Activated CD4-positive, alpha-beta T cell treated with anti-CD3 and anti-CD28 coated beads for 24 hours (primary cell): ENCODE results near the gene IL25.
"Not testable (repeated sequence)": the region's sequence is repeated elsewhere in the genome, so short reads cannot be mapped to it uniquely, and the experiment has no call there.

Source experiments
- DNase-seq, 2 donors: peaks; one replicate each; pipeline ENCODE4 v3.0.0-alpha.2; 2020; ENCODE audit warnings: low read depth in 2 of 2

IL25 gene

DNA sequence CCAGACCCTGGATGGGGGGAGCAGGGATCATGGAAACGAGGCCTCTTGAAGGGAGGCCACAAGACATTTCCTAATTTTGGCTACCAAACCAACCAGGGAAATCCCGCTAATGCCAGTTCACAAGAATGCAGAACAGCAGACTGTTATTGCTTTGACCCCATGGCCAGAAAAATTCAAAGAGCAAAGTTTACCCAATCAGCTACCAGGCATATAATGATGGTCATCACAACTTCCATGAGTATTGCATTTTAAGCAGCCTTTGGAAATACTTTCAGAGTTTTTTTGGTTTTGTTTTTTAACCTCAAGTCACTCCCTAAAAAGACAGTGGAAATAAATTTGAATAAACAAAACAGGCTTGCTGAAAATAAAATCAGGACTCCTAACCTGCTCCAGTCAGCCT is at the start of gene IL25:
Gene IL25, plus strand, starts transcription at position 301 of the 400 bp plus-strand sequence.
- no peak for DNase-seq

GRCh38 chr14:23323838-23324454 is 48.7 kb upstream of the IL25 start:
- no peak for DNase-seq

GRCh38 chr14:23324455-23324846 is 48.2 kb upstream of the IL25 start:
- DNase-seq = no peak

GRCh38 chr14:23324993-23325392 is 47.6 kb upstream of the IL25 start:
- no peak for DNase-seq

DNA sequence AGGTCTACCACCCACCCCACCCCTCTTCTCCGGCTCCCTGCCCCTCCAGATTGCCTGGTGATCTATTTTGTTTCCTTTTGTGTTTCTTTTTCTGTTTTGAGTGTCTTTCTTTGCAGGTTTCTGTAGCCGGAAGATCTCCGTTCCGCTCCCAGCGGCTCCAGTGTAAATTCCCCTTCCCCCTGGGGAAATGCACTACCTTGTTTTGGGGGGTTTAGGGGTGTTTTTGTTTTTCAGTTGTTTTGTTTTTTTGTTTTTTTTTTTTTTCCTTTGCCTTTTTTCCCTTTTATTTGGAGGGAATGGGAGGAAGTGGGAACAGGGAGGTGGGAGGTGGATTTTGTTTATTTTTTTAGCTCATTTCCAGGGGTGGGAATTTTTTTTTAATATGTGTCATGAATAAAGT is 46.9 kb upstream of the IL25 start:
- DNase-seq = not testable (repeated sequence)

- DNase-seq = no peak
Measured at GRCh38 chr14:23326491-23327332, 45.9 kb upstream of the IL25 start.

GRCh38 chr14:23327947-23328744 is 44.5 kb upstream of the IL25 start:
- peak; percentile 48 to 52 for DNase-seq

GRCh38 chr14:23335623-23336022 is 37.0 kb upstream of the IL25 start:
- DNase-seq = no peak

- no peak for DNase-seq
Measured at GRCh38 chr14:23339506-23340268, 32.9 kb upstream of the IL25 start.

DNA sequence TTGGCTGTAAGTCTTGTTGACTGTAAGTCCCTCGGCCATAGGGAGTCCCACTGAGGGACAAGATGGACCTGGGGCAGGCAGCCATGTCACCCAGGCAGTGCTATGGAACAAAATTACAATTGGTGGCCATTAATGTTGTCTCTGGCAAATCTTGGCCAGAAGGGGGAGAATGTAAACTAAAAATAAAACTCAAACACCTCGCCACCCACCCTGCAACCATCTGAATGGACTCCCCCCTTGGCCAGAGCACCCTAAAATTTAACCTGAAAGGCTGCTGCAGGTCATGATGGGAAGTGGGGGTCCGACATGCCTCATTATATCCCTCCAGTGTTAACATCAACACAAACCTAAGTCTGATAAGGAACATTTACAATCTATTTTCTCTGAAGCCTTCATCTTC is 28.1 kb upstream of the IL25 start:
- no peak for DNase-seq

GRCh38 chr14:23345987-23346692 is 26.5 kb upstream of the IL25 start:
- no peak for DNase-seq

DNA sequence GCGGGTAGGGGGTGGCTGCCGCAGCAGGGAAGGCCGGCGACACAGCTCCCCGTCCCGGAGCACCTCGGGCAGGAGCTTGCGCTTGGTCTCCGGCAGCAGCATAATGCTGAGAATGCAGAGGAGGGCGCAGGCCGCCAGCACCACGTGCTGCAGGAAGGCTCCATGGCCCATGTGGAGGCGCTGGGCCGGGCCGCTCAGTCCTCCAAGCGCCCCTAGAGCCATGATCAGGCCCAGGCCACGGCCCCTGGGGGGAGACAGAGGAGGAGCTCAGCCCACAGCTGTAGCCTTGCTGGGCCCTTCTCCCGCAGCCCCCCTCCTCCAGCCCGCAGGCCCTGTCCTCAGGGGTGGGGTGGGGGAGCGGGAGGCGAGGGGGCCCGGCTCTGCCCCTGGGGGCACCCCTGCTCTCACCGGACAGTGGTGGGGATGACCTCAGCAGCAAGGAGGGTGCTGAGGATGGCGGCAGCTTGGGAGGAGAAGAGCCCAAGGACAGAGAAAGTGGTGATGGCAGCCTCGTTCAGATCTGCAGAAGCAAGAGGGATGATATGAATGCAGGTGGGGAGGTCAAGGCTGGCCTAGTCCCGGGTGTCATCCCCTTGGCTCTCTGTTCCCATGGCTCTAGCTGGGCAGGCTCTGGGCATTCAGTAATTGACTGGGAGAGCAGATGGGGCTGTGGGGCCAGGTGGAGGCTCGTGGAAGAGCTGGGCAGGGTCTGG is 25.8 kb upstream of the IL25 start:
- DNase-seq = no peak

- DNase-seq = no peak
Measured at GRCh38 chr14:23347406-23348296, 25.0 kb upstream of the IL25 start.

DNA sequence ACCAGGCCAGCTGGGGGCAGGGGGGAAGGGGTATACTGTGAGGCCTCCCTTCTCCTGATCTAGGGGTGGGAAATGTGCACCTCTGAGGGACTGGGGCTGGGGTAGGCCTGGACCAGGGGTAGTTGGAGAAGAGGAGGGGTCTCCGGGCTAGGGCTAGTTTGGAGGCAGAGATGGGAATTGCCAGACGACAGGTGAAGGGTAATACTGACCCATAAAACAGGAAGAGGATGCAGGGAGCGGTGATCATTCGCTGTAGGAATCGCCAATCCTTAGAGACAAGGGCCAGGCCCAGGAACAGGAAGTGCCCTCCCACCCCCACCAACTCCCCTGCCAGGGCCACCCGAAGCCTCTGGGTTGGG is 24.3 kb upstream of the IL25 start:
- no peak for DNase-seq

GRCh38 chr14:23349156-23349845 is 23.3 kb upstream of the IL25 start:
- no peak for DNase-seq

DNA sequence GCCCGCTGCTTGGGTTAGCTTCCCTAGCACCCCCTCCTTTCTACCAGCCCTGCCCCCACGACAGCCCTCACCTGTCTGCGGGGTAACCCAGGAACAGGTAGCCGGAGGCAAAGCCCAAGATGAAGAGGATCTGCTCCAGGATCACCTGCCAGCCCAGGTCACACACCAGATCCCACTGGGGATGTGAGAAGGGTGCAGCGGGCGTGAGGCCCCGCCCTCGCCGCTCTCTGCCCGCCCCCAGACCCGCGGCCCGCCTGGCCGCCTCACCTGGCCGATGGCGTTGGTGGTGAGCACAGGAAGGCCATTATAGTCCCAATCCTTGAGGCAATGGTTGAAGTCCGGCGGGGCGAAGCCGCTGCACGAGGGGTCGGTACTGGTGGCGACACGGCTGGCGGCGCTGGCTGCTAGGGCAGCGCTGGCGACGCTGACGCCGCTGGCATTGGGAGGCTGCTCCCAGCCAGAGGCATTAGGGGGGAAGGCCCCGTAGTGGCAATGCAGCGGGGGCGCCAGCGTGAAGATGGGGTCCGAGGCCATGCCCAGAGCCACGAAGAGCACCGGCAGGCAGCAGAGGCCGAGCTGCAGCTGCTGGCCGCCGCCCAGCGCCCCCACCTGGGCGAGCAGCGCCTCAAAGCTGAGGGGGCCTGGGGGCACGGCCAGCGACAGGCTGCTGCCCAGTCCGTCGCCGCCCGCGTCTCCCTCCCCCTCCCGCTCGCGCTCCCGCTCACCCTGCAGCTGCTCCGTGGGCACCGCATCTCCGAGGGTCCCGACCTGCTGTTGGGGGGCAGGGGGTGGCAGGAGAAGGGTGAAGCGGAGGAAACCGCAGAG is 20.7 kb upstream of the IL25 start:
- no peak for DNase-seq

DNA sequence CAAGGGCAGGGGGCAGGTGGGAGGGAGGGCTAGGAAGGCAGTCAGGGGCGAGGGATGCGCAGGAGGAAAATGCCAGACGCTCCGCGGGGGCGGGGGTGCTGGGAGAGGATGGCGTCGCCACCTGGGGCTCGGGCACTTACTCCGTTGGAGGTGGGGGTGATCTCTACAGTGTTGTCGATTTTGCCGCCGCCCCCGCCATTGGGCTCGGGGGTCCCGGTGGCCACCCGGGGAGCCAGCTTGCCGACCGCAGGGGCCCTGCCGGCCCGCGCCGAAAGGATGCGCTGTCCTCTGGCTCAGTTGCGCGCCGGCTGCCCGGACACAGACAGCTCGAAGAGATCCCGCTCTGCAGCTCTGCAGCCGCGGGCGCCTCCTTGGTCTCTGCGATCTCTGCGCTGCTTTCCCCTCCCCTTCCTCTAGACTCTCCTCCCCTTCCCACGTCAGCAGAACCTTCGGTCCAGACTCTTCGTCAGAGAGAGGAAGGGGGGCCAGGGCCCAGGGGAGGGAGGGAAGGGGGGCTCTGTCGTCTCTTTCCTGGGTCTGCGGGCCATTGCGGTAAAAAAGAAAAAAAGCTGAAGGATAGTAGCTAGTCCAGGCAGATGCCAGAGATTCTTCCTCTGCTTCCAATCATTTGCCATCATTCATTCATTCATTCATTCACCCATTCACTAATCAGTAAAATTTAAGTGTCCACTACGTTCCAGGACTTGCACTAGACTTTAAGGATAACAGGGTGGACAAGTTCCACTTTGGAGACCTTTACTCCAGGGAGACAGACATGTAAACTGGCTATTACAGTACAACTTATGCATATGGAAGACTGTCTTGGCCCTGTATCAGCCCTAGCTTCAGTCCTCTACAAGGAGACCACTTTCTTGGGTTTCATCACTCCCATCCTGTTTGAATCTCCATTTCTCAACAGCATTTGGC is 19.8 kb upstream of the IL25 start, which contains the start of gene SLC22A17:
Gene SLC22A17, minus strand, starts transcription at position 382 of the 927 bp plus-strand sequence.
- peak; percentile 36 to 44 for DNase-seq
